T-helper 22 cell (primary cell): ENCODE measurements around the gene SPAG16.

Experiments used
- DNase-seq: peaks from one replicate; pipeline ENCODE4 v3.0.0-alpha.2; 2020; ENCODE audit warnings: low read depth

Gene SPAG16

DNA sequence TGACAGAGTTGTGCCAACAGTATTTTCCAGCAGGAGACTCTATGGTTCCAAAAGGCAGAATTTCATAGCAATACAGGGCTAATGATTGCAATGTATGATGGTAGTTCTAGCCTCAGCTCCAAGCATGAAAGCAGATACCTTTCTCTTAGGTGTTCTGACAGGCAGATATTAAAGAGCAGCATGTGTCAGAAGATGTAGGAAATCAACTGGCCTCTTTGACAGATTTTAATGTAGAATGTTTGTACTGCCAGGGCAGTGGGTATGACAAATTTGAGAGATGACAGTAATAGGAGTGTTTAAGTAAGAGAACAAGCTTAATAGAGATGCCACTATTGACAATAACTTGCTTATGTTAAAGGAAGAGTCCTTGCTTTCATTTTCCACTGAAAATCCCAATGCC is 1105.1 kb downstream of the SPAG16 start:
- no peak for DNase-seq

DNA sequence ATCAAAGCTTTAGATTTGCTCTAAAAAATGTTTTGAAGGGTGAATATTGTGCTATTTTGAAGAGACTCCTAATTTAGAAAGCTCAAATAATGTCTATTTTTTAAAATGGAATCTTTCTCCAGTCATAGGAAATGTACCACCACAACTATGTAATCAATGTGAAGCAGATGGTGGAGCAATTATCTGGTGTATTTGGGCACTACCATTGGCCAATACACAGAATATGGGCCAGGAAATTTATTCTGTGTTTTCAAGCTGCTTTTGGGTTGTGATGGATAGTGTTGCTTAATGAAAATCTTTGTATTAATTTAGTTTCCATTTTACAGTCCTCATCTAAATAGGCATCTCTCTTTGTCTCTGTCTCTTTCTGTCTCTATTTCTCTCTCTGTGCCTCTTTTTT is 1109.5 kb downstream of the SPAG16 start:
- no peak for DNase-seq

DNA sequence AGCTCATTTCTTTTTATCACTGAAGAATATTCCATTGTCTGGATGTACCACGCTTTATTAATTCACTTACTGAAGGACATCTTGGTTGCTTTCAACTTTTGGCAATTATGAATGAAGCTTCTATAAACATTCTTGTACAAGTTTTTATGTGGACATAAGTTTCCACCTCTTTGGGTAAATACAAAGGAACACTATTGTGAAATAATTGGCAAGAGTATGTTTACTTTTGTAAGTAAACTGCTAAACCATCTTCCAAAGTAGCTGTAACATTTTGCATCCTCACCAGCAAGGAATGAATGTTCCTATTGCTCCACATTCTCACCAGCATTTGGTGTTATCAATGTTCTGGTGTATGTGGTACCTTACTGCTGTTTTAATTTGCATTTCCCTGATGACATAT is 1110.8 kb downstream of the SPAG16 start:
- no peak for DNase-seq

DNA sequence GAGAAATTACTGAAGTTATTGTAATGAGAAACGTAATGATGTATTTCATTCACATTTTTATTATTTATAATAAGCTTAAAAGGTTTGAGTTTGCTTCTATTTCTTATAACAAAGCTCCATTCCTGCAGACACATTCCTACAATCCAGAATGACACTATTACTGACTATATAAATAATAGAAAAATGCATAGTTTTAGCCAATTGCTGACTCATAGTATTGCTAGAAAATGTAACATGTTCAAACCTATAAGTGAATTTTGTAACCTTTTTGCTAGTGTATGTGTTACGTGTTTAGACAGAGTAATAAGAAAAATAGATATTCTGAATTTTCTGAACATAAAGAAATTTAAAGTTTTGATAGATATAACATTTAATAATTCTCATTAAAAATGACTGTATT is 1117.3 kb downstream of the SPAG16 start:
- DNase-seq = no peak

DNA sequence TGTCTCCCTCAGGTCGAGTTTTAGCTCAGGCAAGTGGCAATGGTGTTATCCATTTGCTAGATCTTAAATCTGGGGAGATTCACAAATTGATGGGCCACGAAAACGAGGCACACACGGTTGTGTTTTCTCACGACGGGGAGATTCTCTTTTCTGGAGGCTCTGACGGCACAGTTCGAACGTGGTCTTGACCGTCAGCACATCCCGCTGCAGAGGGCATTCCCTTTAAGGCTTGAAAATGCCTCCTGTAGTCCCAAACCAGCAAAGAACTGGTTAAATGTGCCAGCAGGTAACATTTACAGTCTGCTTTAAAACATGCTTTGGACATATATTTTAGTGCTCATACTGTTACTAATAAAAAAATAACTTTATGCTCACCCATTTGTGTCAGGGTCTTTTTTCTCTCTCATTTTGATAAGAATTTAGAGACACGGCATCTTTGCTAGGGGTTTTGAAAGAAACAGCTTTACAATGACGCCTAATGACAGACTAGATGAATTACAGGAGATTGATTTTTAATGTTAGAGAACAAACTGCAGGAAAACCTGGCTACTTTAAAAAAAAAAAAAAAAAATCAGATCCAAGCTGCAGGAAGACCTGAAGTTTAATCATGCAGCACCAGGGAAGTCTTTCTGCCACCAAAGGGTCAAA is 1126.0 kb downstream of the SPAG16 start:
- no peak for DNase-seq

DNA sequence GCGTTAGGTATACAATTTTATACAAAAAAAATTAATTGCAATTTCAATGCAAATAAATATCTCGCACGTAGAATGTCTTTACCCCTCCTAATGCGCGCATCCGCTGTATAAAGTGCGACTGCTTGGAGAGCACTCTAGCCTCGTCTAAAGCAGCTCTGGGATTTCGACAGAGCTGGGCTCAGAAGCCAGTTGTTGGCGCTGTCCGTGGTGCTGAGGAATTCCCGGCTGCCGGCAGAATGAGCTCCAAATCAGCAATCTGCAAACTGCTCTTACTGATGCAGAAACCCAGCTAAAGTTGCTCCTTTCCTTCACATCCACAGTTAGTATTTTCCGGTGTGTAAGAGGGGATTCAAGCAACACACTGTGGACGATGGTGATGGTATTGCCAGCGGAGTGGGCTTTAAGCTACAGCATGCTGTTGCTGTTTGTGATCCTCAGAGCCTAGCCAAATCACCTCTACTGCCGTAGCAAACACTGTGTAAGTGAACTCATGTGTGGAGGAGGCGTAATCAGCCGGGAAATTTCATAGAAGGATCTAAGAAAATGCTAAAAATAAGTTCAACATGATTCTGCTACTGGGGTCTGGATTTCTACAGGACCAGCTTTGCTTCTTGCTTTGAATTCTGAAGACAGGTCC is 1126.8 kb downstream of the SPAG16 start, which contains the start of gene VWC2L:
Gene VWC2L, plus strand, starts transcription at position 137 of the 637 bp plus-strand sequence. CDS start 3,140 bp downstream, outside the sequence.
- DNase-seq = no peak

DNA sequence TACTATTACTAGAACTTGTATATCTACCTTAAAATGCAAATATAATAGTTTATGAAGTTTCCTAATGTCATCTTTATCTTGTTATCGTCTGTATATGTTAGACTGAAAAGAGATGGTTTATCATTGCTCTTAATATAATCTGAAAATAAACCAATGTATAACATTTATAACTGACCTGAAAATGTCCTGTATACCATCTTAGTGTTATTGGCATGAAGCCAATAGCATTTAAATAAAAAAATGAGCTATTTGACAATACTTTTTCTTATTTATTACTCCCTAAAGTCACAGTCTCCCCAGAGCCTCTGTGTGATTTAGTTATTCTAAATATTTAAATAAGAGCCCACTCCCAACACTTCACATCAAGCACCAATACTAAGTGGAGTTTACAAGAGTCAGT is 1128.4 kb downstream of the SPAG16 start:
- no peak for DNase-seq

DNA sequence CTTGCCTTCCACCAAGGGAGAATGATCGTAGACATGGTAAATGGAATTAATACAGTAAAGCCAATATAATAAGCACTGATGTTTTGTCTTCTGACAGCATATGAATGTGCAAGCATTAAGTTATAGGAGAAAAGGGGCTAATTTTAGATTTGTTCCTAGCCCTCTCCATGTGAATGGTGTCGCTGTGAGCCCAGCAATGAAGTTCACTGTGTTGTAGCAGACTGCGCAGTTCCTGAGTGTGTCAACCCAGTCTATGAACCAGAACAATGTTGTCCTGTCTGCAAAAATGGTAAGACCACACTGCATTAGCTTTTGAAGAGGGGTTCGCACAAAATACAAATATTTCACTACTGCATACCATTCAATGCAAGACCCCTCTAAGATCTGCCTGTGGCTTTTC is 1152.2 kb downstream of the SPAG16 start:
- DNase-seq = no peak

DNA sequence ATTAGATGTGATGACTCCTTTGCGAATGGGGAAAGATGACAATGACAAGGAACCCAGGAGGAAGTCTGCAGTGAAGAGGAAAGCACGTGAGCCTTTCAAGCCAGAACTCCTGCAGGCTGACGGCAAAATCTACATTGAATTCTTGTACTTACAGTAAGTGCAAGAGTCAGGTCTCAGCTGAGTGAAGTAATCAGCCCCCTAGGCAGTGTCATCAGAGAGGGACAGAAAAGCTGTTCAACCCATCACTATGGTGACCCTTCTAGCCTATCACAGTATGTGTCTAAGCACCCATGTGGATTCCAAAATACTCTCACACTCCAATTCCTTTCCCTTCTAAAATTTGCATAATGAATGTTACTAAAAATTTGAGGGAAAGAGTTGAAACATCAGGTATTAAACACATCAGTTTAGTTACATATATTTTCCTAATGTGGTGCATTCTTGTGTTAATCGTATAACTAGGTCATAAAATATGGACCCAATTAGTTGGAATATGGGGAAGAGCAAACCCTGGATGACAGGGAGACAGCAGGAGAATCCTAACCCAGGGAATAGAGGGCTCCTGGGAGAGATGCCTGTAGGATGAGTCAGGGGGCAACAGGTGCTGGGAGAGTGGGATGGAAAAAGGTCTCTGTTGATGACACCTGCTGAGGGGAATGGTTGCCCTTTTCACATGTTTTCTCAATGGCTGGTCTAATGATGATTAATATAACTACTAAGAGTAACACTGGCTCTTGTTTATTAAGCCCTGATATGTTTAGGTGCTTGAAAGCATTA is 1166.0 kb downstream of the SPAG16 start:
- no peak for DNase-seq

DNA sequence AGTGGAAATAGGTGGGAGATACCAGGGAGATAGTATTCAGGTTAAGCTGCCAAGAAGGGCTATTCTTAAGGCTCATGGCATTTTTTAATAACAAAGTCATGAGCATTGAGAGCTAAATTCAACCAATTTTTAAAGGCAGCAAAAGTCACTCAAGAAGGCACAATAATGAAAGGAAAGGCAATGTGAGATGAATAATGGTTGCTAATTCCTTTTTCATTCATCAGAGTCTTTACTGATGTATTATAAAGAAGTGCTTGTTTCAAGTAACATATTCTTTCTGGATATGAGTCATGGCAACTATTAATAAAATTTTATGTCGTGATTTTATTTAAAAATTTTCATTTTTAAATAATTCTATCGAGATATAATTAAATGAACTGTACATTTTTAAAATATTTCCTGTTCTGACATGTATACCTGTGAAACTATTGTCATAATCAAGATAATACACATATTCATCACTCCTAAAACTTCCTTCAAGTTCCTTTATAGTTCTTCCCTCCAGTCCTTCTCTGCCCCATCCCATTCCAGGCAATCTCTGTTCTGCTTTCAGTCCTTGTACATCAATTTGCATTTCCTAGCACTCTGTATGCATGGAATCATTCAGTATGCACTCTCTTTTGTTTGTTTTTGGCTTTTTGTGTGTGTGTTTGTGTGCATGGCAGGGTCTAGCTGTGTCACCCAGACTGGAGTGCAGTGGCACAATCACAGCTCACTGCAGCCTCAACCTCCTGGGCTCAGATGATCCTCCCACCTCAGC is 1167.4 kb downstream of the SPAG16 start:
- DNase-seq = no peak
